Aorta (tissue), 5 donors: ENCODE data around the gene ATAD3B. TPM values are rescaled to one million over a fixed set of nuclear protein-coding genes. Genes with fewer than 3 reads are reported as not detected.

Experiments used
- ATAC-seq: fragments of 200-7000 bp; cut with Tn5 transposase; one replicate; pipeline ENCODE4 v1.9.1; 2022; ENCODE audit warnings: moderate library complexity; ENCODE audit not compliant: low FRiP score
- DNase-seq, 2 donors: peaks; one replicate each; pipeline ENCODE4 v3.0.0-alpha.2; 2020
- H3K27ac ChIP-seq, 2 donors: one replicate each; pipeline ENCODE4 v1.5.1; 2013; ENCODE audit warnings: low read length in 2 of 2, mild to moderate bottlenecking in 2 of 2, moderate library complexity in 2 of 2, control low read depth in 1 of 2, inconsistent platforms in 1 of 2, low read depth in 1 of 2
- H3K27me3 ChIP-seq, 2 donors: one replicate each; pipeline ENCODE4 v1.6.1; 2013; ENCODE audit warnings: control low read depth in 1 of 2, low read length in 1 of 2, mild to moderate bottlenecking in 1 of 2, moderate library complexity in 1 of 2; ENCODE audit not compliant: insufficient read depth in 2 of 2, control insufficient read depth in 1 of 2
- H3K36me3 ChIP-seq, 2 donors: one replicate each; pipeline ENCODE4 v1.6.1; 2013; ENCODE audit warnings: control low read depth in 1 of 2, low read length in 1 of 2, mild to moderate bottlenecking in 1 of 2; ENCODE audit not compliant: insufficient read depth in 2 of 2, control insufficient read depth in 1 of 2
- H3K4me1 ChIP-seq, 2 donors: one replicate each; pipeline ENCODE4 v1.6.1; 2013; ENCODE audit warnings: low read length in 2 of 2, control low read depth in 1 of 2, mild to moderate bottlenecking in 1 of 2, moderate library complexity in 1 of 2; ENCODE audit not compliant: insufficient read depth in 2 of 2, control insufficient read depth in 1 of 2
- H3K4me3 ChIP-seq, 2 donors: one replicate each; pipeline ENCODE4 v1.5.1; 2013; ENCODE audit warnings: low read length in 2 of 2, control low read depth in 1 of 2, mild to moderate bottlenecking in 1 of 2
- H3K9me3 ChIP-seq: one replicate; pipeline ENCODE4 v1.6.1; 2013; ENCODE audit warnings: mild to moderate bottlenecking, low read length; ENCODE audit not compliant: control insufficient read depth
- WGBS, 2 donors: extraction: QIAGEN DNeasy Blood & Tissue Kit; methylation state at CpG; one replicate each; pipeline ENCODE4 v1.1.7; 2013; 5-methylcytosine and 5-hydroxymethylcytosine counted together
- intact Hi-C, 2 donors: fragments of 100-400 bp; cut with DNase I; formaldehyde crosslinking; loops; one replicate each; pipeline versions ENCODE4 v1.14.2 to v1.15.0; 2022
- polyA plus RNA-seq, 2 donors: library from polyadenylated mRNA; stranded (reverse); fragments of 200-250 nt; gene quantifications; one replicate each; pipeline ENCODE4 v1.2.3, GENCODE V29; 2013
- total RNA-seq, 2 donors: library from RNA; stranded (reverse); fragmentation: NEBNext Ultra II Directional; extraction: Animal tissue kit (Norgen Biotek cat#: 25700); gene quantifications; one replicate each; pipeline ENCODE4 v1.2.1, GENCODE V29; 2021
- donor health status: healthy with polysubstance abuse.
- donor health status: Bipolar disorder and iron deficiency.
- donor health status: DM: no; HTN: no; CAD: no.
- donor health status: DM: no; HTN: no; CAD: no.
- donor health status: DM: yes; HTN: yes; CAD: no.

ATAD3B gene
- total and polyA plus RNA-seq, 4 donors = 6.1 to 44.8 (median 14.8) TPM

- Histone ChIP-seq H3K27ac (no peak overlapping the region), H3K9me3 (no peaks in the 10 kb centered on the region), H3K4me3 (no peak overlapping the region), H3K36me3 (no peaks in the 10 kb centered on the region), H3K27me3 (no peaks in the 10 kb centered on the region), H3K4me1 (no peaks in the 10 kb centered on the region)
- intact Hi-C loops = no loop called here
- DNase-seq (peak; percentile 40 to 84), ATAC-seq (no peak)
- WGBS, 2 donors = 73% methylated on average over 5 of the region's 5 CpGs
Observed at GRCh38 chr1:1431845-1432273, 39.7 kb upstream of the ATAD3B start.

DNA sequence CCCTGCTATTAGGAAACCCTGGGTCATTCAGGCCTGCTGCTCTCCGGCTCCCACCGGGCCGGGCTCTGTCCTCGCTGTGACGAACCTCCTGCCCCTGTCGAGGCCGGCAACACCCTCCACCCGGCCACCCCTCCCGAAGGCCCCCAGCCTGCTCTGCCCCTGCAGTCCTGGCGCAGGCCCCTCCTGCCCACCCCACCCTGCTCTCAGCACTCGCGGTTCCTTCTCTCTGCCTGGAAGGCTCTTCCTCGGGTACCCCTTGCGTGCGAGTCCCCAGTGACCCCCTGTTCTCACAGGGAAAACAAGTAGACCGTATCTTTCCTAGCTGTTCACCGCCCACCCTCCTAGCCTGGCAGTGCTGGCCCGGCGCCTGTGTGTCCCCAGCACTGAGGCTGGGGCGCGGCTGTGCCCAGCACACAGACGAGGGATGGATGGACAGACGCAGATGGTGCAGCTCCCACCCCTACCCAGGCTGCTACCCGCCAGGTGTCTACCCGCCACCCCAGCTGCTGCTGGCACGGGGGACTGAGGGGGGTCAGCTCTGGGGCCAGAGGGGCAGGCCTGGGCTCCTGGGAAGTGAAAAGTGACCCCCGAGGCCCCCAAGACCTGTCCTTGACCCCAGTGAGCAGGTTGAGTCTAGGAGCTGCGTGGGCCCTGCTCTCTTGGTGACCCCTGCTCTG is 39.2 kb upstream of the ATAD3B start:
- Histone ChIP-seq H3K27me3 (no peaks in the 10 kb centered on the region), H3K4me3 (no peak overlapping the region), H3K27ac (no peak overlapping the region), H3K4me1 (no peaks in the 10 kb centered on the region), H3K9me3 (no peaks in the 10 kb centered on the region), H3K36me3 (no peaks in the 10 kb centered on the region)
- ATAC-seq (no peak), DNase-seq (peak in 1 of 2 donors; percentile 44)
- 84 to 88% methylated on average over 28 of the region's 28 CpGs for WGBS, 2 donors
- intact Hi-C loops = no loop called here

GRCh38 chr1:1432951-1433803 is 38.4 kb upstream of the ATAD3B start:
- peak; percentile 21 for ATAC-seq
- H3K27ac ChIP-seq = no peak overlapping the region
- intact Hi-C loops = no loop called here
- no peaks in the 10 kb centered on the region for H3K36me3 ChIP-seq
- no peaks in the 10 kb centered on the region for H3K4me1 ChIP-seq
- WGBS, 2 donors = 75 to 77% methylated on average over 31 to 34 of the region's 34 CpGs
- no peaks in the 10 kb centered on the region for H3K27me3 ChIP-seq
- no peak overlapping the region for H3K4me3 ChIP-seq
- DNase-seq = peak; percentile 55 to 80
- H3K9me3 ChIP-seq = no peaks in the 10 kb centered on the region

DNA sequence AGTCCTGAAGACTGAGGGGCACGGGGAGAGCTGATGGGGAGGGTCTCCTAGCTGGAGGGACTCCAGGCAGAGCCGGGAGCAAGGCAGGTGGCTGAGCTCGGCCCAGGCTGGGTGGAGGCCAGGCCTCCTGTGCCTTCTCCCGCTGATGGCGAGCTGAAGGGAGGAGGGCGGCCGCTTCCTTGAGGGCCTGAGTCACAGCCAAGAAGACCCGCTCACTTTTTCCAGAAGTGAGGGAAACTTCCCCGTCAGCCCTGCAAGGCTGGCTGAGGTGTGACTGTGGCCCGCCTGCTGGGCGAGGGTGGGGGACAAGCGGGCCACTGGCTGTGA is 37.8 kb upstream of the ATAD3B start:
- H3K36me3 ChIP-seq = no peaks in the 10 kb centered on the region
- intact Hi-C loops = no loop called here
- ATAC-seq (peak; percentile 6), DNase-seq (peak in 1 of 2 donors; percentile 84)
- no peak overlapping the region for H3K27ac ChIP-seq
- H3K4me1 ChIP-seq = no peaks in the 10 kb centered on the region
- no peaks in the 10 kb centered on the region for H3K9me3 ChIP-seq
- no peaks in the 10 kb centered on the region for H3K27me3 ChIP-seq
- no peak overlapping the region for H3K4me3 ChIP-seq
- WGBS, 2 donors = 38 to 47% methylated on average over 8 to 12 of the region's 12 CpGs

- Histone ChIP-seq H3K36me3 (no peaks in the 10 kb centered on the region), H3K27ac (no peak overlapping the region), H3K27me3 (no peaks in the 10 kb centered on the region), H3K4me3 (no peak overlapping the region), H3K4me1 (no peaks in the 10 kb centered on the region), H3K9me3 (no peaks in the 10 kb centered on the region)
- DNase-seq (peak; percentile 54 to 85), ATAC-seq (peak; percentile 2)
- intact Hi-C loops = no loop called here
- 15 to 25% methylated on average over 26 to 32 of the region's 32 CpGs for WGBS, 2 donors
Observed at GRCh38 chr1:1434131-1434823, 37.3 kb upstream of the ATAD3B start.

DNA sequence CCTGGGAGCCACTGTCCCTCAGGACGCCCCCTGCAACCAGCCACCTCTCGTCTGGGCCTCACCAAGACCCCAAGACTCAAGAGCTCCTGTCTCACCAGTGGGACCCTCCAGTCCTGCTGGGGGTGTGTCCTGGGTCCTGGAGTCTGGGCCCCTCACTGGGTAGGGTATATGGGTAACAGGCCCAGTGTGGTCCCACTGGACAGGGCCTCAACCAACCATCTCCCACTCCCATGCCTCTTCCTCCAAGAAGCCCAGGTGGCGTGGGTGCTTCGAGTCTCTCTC is 36.8 kb upstream of the ATAD3B start:
- Histone ChIP-seq H3K4me3 (no peak overlapping the region), H3K36me3 (no peaks in the 10 kb centered on the region), H3K9me3 (no peaks in the 10 kb centered on the region), H3K4me1 (no peaks in the 10 kb centered on the region), H3K27me3 (no peaks in the 10 kb centered on the region), H3K27ac (no peak overlapping the region)
- intact Hi-C loops = no loop called here
- no peak for DNase-seq
- 83 to 84% methylated on average over 4 of the region's 4 CpGs for WGBS, 2 donors
- no peak for ATAC-seq

GRCh38 chr1:1435106-1435903 is 36.3 kb upstream of the ATAD3B start, which contains the start of gene VWA1:
VWA1 (plus strand) TSS chr1:1435690; CDS start chr1:1435749, 59 bp downstream.
- no peaks in the 10 kb centered on the region for H3K36me3 ChIP-seq
- peak in 1 of 2 donors; percentile 91 for DNase-seq
- H3K27ac ChIP-seq = no peak within 1 kb of the TSS
- no peaks in the 10 kb centered on the region for H3K27me3 ChIP-seq
- peak; percentile 64 for ATAC-seq
- no peaks in the 10 kb centered on the region for H3K9me3 ChIP-seq
- H3K4me3 ChIP-seq = peak within 1 kb of the TSS in 1 of 2 donors; percentile 14
- no peaks in the 10 kb centered on the region for H3K4me1 ChIP-seq
- intact Hi-C loops = no loop called here
- WGBS, 2 donors = 10 to 11% methylated on average over 71 to 89 of the region's 89 CpGs

DNA sequence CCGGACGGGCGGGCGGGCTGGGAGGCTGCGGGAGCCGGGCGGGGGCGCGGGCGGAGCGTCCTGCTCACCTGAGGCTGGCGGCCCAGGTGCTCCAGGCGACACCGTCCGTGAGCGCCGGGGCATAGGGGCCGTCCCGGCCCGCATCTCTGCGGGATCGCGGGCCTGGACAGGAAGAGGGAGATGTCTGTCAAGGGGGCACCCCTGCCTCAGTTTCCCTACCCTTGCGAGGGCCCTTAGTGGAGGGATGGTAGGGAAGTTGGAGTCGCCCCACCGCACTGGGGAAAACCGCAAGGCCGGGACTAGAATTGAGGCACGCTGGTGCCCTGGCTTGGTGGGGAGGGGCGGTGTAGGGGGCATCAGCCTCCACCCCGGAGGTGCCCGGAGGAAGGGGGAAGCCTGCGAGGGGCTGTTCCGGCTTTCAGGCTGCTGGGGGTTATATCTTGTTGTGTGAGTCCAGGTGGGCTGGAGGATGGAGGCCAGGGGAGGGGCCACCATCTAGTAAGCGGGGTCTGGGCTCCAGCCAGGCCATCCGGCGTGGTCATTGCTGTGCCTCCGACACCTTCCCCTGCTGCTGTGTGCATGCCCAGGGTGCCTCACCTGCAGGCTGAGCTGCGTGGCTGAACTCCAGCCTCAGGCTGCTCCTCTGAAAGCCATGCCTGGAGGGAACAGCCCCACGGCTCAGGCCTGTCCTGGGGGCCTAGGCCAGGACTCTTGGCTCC is 35.5 kb upstream of the ATAD3B start:
- Histone ChIP-seq H3K27ac (no peak overlapping the region), H3K27me3 (no peaks in the 10 kb centered on the region), H3K4me1 (no peaks in the 10 kb centered on the region), H3K9me3 (no peaks in the 10 kb centered on the region), H3K4me3 (peak overlapping the region in 1 of 2 donors; percentile 14), H3K36me3 (no peaks in the 10 kb centered on the region)
- 26 to 36% methylated on average over 26 to 40 of the region's 40 CpGs for WGBS, 2 donors
- ATAC-seq (no peak), DNase-seq (peak in 1 of 2 donors; percentile 73)
- intact Hi-C loops = no loop called here
